ENCODE data around the gene CEP290. TPM values are rescaled to one million over a fixed set of nuclear protein-coding genes. Genes with fewer than 3 reads are reported as not detected.

CEP290 gene
- total RNA-seq, 1 donor from 2014 or later: 42.5 TPM

DNA sequence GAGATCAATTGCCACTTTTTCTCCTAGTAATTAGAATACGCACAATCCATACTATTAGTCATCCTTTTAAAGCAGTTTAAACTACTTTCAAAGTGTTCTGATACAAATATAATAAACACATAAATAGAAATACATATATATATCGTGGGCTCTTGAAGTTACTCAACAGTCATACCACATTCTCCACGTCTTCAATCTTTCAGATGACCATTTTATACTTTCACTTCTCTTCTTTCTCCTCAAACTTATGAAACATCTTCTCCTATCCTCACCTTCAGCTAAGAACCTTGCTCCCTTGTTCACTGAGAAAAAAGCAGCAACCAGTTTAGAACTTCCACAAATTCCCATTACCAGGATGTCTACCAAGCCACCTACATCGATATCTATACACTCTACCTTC, 19.2 kb downstream of the CEP290 start:
- H3K4me3 Mint-ChIP-seq: no peak overlapping the region
- H3K27ac Mint-ChIP-seq: no peak overlapping the region
- H3K27me3 Mint-ChIP-seq (ENCODE audit: low read depth): no peaks in the 10 kb centered on the region
- H3K36me3 Mint-ChIP-seq: peaks cover 8% of the 10 kb centered on the region
- H3K9me3 Mint-ChIP-seq: no peaks in the 10 kb centered on the region
- DNase-seq (ENCODE audit: low spot score in 2 of 2, unreplicated experiment in 2 of 2): no peak
- H3K4me1 Mint-ChIP-seq: no peaks in the 10 kb centered on the region
- TF ChIP-seq, protein P1, sequence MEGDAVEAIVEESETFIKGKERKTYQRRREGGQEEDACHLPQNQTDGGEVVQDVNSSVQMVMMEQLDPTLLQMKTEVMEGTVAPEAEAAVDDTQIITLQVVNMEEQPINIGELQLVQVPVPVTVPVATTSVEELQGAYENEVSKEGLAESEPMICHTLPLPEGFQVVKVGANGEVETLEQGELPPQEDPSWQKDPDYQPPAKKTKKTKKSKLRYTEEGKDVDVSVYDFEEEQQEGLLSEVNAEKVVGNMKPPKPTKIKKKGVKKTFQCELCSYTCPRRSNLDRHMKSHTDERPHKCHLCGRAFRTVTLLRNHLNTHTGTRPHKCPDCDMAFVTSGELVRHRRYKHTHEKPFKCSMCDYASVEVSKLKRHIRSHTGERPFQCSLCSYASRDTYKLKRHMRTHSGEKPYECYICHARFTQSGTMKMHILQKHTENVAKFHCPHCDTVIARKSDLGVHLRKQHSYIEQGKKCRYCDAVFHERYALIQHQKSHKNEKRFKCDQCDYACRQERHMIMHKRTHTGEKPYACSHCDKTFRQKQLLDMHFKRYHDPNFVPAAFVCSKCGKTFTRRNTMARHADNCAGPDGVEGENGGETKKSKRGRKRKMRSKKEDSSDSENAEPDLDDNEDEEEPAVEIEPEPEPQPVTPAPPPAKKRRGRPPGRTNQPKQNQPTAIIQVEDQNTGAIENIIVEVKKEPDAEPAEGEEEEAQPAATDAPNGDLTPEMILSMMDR (IDR thresholded peaks at IDR 0.05; ENCODE audit: unreplicated experiment): no peak

GRCh38 chr12:88113871-88114270, 28.0 kb downstream of the CEP290 start:
- no peak for DNase-seq (ENCODE audit: low spot score in 2 of 2, unreplicated experiment in 2 of 2)
- H3K36me3 Mint-ChIP-seq: peaks cover 34% of the 10 kb centered on the region
- H3K4me3 Mint-ChIP-seq: no peak overlapping the region
- no peaks in the 10 kb centered on the region for H3K27me3 Mint-ChIP-seq (ENCODE audit: low read depth)
- H3K27ac Mint-ChIP-seq: no peak overlapping the region
- TF ChIP-seq, protein P1 (IDR thresholded peaks at IDR 0.05; ENCODE audit: unreplicated experiment): no peak
- no peaks in the 10 kb centered on the region for H3K4me1 Mint-ChIP-seq
- peaks cover 6% of the 10 kb centered on the region for H3K9me3 Mint-ChIP-seq

- DNase-seq (ENCODE audit: low spot score in 2 of 2, unreplicated experiment in 2 of 2): no peak
- H3K4me1 Mint-ChIP-seq: no peaks in the 10 kb centered on the region
- H3K36me3 Mint-ChIP-seq: peaks cover 30% of the 10 kb centered on the region
- TF ChIP-seq, protein P1 (IDR thresholded peaks at IDR 0.05; ENCODE audit: unreplicated experiment): no peak
- H3K4me3 Mint-ChIP-seq: no peak overlapping the region
- no peaks in the 10 kb centered on the region for H3K9me3 Mint-ChIP-seq
- H3K27me3 Mint-ChIP-seq (ENCODE audit: low read depth): no peaks in the 10 kb centered on the region
- H3K27ac Mint-ChIP-seq: peak overlapping the region; percentile 41
These were observed 30.7 kb downstream of the CEP290 start for GRCh38 chr12:88111074-88111652.

DNA sequence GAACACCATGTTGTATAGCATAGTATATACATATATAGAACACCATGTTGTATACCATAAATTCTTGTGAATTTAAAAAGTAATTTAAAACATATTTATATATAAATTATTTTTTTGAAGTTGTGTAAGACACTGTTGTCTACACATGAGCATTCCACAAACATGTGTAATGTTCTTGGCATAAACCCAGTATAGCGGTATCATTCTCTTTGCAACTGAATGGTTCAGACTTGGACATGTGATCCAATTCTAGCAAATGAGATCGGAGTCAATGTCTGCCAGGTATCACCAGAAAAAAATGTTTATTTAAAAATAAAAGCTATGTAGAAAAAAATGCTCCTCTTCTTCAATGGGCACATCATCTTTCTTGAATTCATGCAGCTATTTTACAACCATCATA, 33.9 kb downstream of the CEP290 start:
- H3K36me3 Mint-ChIP-seq: peaks cover 19% of the 10 kb centered on the region
- H3K27ac Mint-ChIP-seq: no peak overlapping the region
- no peak for DNase-seq (ENCODE audit: low spot score in 2 of 2, unreplicated experiment in 2 of 2)
- no peaks in the 10 kb centered on the region for H3K27me3 Mint-ChIP-seq (ENCODE audit: low read depth)
- no peaks in the 10 kb centered on the region for H3K4me1 Mint-ChIP-seq
- H3K4me3 Mint-ChIP-seq: no peak overlapping the region
- TF ChIP-seq, protein P1 (IDR thresholded peaks at IDR 0.05; ENCODE audit: unreplicated experiment): no peak
- H3K9me3 Mint-ChIP-seq: no peaks in the 10 kb centered on the region

DNA sequence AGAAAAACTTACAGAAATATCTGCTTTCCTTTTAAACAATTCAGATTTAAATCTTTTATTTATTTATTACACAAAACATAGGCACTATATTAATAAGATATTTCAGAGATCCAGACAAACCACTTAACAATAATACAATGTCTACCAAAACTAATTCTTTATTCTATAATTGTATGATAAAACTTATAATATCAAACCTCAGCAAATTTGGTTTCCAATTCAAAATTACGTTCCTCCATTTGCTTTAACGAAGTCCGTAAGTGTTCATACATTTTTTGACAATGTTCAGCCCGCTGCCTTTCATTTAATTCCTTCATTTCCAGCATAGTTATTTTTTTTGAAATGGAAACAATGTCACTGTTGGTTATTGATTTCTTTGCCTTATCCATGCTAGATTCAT, 48.3 kb downstream of the CEP290 start:
- Mint-ChIP-seq H3K9me3 (no peaks in the 10 kb centered on the region), H3K27ac (no peak overlapping the region), H3K27me3 (ENCODE audit: low read depth) (no peaks in the 10 kb centered on the region), H3K36me3 (peaks cover 20% of the 10 kb centered on the region), H3K4me1 (no peaks in the 10 kb centered on the region), H3K4me3 (no peak overlapping the region)
- no peak for DNase-seq (ENCODE audit: low spot score in 2 of 2, unreplicated experiment in 2 of 2)
- TF ChIP-seq, protein P1 (IDR thresholded peaks at IDR 0.05; ENCODE audit: unreplicated experiment): no peak

DNA sequence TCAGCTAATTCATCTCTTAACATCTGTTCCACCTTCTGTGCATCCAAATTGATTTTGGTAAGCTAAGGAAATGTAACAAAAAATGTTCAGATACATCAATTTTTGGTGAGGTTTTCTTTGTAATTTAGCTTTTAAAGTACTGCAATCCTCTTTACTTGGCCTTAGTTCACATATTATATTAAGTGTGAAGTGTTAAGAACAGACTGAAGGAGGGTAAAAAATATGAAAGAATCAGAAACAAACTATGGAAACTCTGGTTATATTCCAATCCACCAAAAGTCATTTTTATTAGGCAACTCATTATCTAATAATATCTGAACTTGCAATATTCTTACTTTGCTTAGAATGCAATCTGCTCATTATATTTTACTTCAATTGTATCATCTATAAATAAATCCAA, 49.1 kb downstream of the CEP290 start:
- no peaks in the 10 kb centered on the region for H3K27me3 Mint-ChIP-seq (ENCODE audit: low read depth)
- no peaks in the 10 kb centered on the region for H3K9me3 Mint-ChIP-seq
- H3K4me1 Mint-ChIP-seq: no peaks in the 10 kb centered on the region
- no peak for DNase-seq (ENCODE audit: low spot score in 2 of 2, unreplicated experiment in 2 of 2)
- TF ChIP-seq, protein P1 (IDR thresholded peaks at IDR 0.05; ENCODE audit: unreplicated experiment): no peak
- no peak overlapping the region for H3K27ac Mint-ChIP-seq
- no peak overlapping the region for H3K4me3 Mint-ChIP-seq
- H3K36me3 Mint-ChIP-seq: peaks cover 16% of the 10 kb centered on the region

All from mesothelial cell of epicardium (in vitro differentiated cells).